Measurements from ENCODE around the gene LGALS4.
"Not testable (repeated sequence)": the region's sequence is repeated elsewhere in the genome, so short reads cannot be mapped to it uniquely, and the experiment has no call there.

Gene LGALS4

GRCh38 chr19:38819231-38819920 is 6.6 kb upstream of the LGALS4 start:
- DNase-seq: no peak

GRCh38 chr19:38817081-38817480 is 4.3 kb upstream of the LGALS4 start:
- DNase-seq: no peak

- DNase-seq: no peak
Measured at GRCh38 chr19:38816131-38816750, 3.5 kb upstream of the LGALS4 start.

- DNase-seq: no peak
Measured at GRCh38 chr19:38815059-38816001, 2.6 kb upstream of the LGALS4 start.

- not testable (repeated sequence) for DNase-seq
Measured at GRCh38 chr19:38813932-38814331, 1.2 kb upstream of the LGALS4 start.

GRCh38 chr19:38813323-38813722 is 578 bp upstream of the LGALS4 start:
- no peak for DNase-seq

GRCh38 chr19:38812009-38812840 is 520 bp downstream of the LGALS4 start:
- DNase-seq: no peak

- DNase-seq: no peak
Measured at GRCh38 chr19:38809592-38810252, 3.0 kb downstream of the LGALS4 start.

GRCh38 chr19:38808741-38809140 is 4.0 kb downstream of the LGALS4 start:
- DNase-seq: no peak

- not testable (repeated sequence) for DNase-seq
Measured at GRCh38 chr19:38807374-38808098, 5.2 kb downstream of the LGALS4 start.

- DNase-seq: no peak
Measured at GRCh38 chr19:38806371-38806770, 6.4 kb downstream of the LGALS4 start.

- no peak for DNase-seq
Measured at GRCh38 chr19:38805180-38805579, 7.6 kb downstream of the LGALS4 start.

- DNase-seq: no peak
Measured at GRCh38 chr19:38803543-38803942, 9.2 kb downstream of the LGALS4 start.

- no peak for DNase-seq
Measured at GRCh38 chr19:38801359-38802095, 11.2 kb downstream of the LGALS4 start.

GRCh38 chr19:38800577-38801347 is 12.0 kb downstream of the LGALS4 start:
- DNase-seq: no peak

- DNase-seq: no peak
Measured at GRCh38 chr19:38799104-38799503, 13.6 kb downstream of the LGALS4 start.

- DNase-seq: not testable (repeated sequence)
Measured at GRCh38 chr19:38797781-38798180, 15.0 kb downstream of the LGALS4 start.

GRCh38 chr19:38796154-38796553 is 16.6 kb downstream of the LGALS4 start:
- DNase-seq: no peak

- no peak for DNase-seq
Measured at GRCh38 chr19:38795549-38795948, 17.2 kb downstream of the LGALS4 start.

- no peak for DNase-seq
Measured at GRCh38 chr19:38793671-38794070, 19.1 kb downstream of the LGALS4 start.

Data from stimulated activated CD4-positive, alpha-beta T cell treated with anti-CD3 and anti-CD28 coated beads, Interleukin-4, amount 100 ng/mL, for 1 hour (primary cell).